Measurements from ENCODE around the gene CARD19.
A peak's percentile ranks its signal among the peaks of the same experiment; 100 is the strongest.

CARD19 gene

GRCh38 chr9:93155716-93156474, 59.9 kb downstream of the CARD19 start:
- DNase-seq (ENCODE audit: low read depth in 2 of 2), result no peak

- no peak for DNase-seq (ENCODE audit: low read depth in 2 of 2)
Observed at GRCh38 chr9:93156475-93157008, 60.5 kb downstream of the CARD19 start.

GRCh38 chr9:93159601-93160471, 63.8 kb downstream of the CARD19 start:
- DNase-seq (ENCODE audit: low read depth in 2 of 2), result peak; percentile 33 to 50

- DNase-seq (ENCODE audit: low read depth in 2 of 2), result no peak
Observed at GRCh38 chr9:93161786-93162562, 66.0 kb downstream of the CARD19 start.
